ENCODE measurements around the gene SCCPDH.
"Not testable (repeated sequence)": the region's sequence is repeated elsewhere in the genome, so short reads cannot be mapped to it uniquely, and the experiment has no call there.

The SCCPDH gene

DNA sequence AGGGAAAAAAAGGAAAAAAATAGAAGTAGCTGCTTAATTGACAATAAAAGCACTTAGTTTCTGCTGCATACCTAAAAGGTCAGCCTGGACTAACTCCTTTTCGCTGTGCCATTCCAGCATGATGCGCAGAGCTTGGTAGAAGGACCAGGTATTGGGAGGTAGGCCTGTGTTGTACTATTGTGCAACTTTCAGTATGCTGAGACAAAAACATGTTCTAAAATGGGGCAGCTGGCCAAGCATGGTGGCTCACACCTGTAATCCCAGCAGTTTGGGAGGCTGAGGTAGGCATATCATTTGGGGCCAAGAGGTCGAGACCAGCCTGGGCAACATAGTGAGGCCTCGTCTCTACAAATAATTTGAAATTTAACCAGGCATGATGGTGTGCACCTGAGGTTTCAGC is 15.0 kb upstream of the SCCPDH start:
- DNase-seq (ENCODE audit: low read depth), result no peak
- TF ChIP-seq, protein P1, sequence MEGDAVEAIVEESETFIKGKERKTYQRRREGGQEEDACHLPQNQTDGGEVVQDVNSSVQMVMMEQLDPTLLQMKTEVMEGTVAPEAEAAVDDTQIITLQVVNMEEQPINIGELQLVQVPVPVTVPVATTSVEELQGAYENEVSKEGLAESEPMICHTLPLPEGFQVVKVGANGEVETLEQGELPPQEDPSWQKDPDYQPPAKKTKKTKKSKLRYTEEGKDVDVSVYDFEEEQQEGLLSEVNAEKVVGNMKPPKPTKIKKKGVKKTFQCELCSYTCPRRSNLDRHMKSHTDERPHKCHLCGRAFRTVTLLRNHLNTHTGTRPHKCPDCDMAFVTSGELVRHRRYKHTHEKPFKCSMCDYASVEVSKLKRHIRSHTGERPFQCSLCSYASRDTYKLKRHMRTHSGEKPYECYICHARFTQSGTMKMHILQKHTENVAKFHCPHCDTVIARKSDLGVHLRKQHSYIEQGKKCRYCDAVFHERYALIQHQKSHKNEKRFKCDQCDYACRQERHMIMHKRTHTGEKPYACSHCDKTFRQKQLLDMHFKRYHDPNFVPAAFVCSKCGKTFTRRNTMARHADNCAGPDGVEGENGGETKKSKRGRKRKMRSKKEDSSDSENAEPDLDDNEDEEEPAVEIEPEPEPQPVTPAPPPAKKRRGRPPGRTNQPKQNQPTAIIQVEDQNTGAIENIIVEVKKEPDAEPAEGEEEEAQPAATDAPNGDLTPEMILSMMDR (IDR thresholded peaks at IDR 0.05; ENCODE audit: insufficient read depth, low read depth, low read length, missing control alignments), result no peak
- no peak overlapping the region for H3K4me3 ChIP-seq (ENCODE audit: low read length)

DNA sequence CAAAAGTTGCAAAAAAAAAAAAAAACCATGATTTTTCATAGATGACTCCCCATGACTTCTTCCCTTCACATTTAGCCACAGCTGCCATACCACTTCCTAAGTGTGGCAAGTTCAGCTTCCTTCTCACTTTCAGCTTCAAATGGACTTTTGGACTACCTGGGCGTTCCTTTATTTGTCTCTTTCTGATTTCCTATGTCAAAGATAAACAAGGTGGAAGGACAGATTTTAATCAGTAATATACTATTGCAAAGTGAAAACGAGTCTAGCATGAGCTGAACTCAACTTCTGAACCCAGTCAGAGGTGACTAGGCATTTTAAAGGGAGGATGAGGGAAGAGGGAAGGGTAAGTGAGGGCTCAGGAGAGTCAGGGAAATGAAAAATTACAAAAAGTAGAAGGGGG is 14.4 kb upstream of the SCCPDH start:
- no peak for DNase-seq (ENCODE audit: low read depth)
- H3K4me3 ChIP-seq (ENCODE audit: low read length), result no peak overlapping the region
- TF ChIP-seq, protein P1 (IDR thresholded peaks at IDR 0.05; ENCODE audit: insufficient read depth, low read depth, low read length, missing control alignments), result no peak

DNA sequence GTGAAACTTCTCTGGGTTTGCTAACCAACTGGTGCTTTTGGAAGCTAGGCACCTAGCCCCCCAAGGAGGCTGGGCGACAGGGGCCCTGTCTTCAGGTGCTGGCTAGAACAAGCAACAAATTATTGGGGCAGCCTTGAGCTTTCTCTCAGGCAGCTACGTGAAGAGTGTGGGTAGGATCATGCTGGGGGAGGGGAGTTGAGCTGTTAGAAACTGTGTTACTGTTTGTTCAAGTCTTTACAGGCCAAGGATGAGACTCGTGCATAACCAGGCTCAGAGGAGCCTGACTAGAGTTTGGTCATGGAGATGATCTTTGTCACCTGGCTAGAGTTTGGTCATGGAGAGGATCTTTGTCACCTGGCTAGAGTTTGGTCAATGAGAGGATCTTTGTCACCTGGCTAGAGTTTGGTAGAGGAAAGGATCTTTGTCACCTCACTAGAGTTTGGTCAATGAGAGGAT is 12.6 kb upstream of the SCCPDH start:
- no peak overlapping the region for H3K4me3 ChIP-seq (ENCODE audit: low read length)
- no peak for DNase-seq (ENCODE audit: low read depth)
- TF ChIP-seq, protein P1 (IDR thresholded peaks at IDR 0.05; ENCODE audit: insufficient read depth, low read depth, low read length, missing control alignments), result no peak

DNA sequence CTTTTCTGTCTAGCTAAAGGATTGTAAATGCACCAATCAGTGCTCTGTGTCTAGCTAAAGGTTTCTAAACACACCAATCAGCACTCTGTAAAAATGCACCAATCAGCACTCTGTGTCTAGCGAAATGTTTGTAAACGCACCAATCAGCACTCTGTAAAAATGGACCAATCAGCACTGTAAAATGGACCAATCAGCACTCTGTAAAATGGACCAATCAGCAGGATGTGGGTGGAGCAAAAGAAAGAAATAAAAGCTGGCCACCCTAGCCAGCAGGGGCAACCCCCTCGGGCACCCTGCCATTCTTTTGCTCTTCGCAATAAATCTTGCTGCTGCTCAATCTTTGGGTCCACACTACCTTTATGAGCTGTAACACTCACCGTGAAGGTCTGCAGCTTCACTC is 11.8 kb upstream of the SCCPDH start:
- DNase-seq (ENCODE audit: low read depth), result not testable (repeated sequence)

DNA sequence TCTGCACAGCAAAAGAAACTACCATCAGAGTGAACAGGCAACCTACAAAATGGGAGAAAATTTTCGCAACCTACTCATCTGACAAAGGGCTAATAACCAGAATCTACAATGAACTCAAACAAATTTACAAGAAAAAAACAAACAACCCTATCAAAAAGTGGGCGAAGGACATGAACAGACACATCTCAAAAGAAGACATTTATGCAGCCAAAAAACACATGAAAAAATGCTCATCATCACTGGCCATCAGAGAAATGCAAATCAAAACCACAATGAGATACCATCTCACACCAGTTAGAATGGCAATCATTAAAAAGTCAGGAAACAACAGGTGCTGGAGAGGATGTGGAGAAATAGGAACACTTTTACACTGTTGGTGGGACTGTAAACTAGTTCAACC is 4.8 kb upstream of the SCCPDH start:
- DNase-seq (ENCODE audit: low read depth); H3K4me3 ChIP-seq (ENCODE audit: low read length): not testable (repeated sequence)

More for the DNA sequence above, 11.8 kb upstream of the SCCPDH start:
- H3K4me3 ChIP-seq (ENCODE audit: low read length), result not testable (repeated sequence)

DNA sequence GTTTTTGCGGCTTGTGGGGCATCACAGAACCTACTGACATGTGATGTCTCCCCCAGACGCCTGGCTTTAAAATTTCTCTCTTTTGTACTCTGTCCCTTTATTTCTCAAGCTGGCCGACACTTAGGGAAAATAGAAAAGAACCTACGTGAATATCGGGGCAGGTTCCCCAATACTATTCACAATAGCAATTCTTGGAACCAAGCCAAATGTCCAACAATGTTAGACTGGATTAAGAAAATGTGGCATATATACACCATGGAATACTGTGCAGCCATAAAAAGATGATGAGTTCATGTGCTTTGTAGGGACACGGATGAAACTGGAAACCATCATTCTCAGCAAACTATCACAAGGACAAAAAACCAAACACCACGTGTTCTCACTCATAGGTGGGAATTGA is 3.4 kb upstream of the SCCPDH start:
- H3K4me3 ChIP-seq (ENCODE audit: low read length); DNase-seq (ENCODE audit: low read depth): not testable (repeated sequence)

DNA sequence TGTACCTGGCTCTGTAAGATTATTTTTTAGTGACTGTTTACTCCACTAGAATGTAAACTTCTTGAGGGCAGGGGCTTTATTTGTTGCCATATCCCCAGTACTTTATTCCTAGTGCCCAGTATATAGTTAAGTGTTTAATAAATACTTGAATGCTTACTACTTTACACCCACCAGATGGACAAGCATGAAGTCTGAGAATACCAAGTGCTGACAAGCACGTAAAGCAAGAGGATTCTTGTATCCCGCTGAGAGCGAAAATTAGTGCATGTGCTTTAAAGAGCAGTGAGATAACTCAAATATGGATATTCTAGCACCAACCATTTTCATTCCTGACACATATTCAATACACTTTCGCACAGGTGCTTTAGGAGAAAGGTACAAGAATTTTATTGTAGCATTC is 1.5 kb upstream of the SCCPDH start:
- DNase-seq (ENCODE audit: low read depth), result no peak
- no peak overlapping the region for H3K4me3 ChIP-seq (ENCODE audit: low read length)
- TF ChIP-seq, protein P1 (IDR thresholded peaks at IDR 0.05; ENCODE audit: insufficient read depth, low read depth, low read length, missing control alignments), result no peak

DNA sequence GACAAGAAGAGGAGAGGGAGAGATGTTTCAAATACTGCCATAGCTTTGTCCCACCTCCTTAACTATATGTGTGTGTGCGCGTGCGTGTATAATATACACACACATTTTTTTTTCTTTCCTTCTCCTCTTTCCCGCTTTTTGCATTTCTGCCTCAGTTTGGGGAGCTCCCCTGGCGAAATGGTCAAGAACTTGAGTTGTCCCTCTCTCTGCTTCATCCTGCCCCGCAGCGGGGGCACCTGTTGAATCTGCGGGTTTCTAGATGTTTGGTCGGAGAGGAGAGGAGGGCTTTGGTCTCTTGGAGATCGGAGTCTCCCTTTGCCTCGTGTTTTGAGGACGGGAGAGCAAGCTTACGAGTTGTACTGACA is 504 bp downstream of the SCCPDH start:
- DNase-seq (ENCODE audit: low read depth), result peak; percentile 26
- TF ChIP-seq, protein P1 (IDR thresholded peaks at IDR 0.05; ENCODE audit: insufficient read depth, low read depth, low read length, missing control alignments), result no peak
- H3K4me3 ChIP-seq (ENCODE audit: low read length), result peak overlapping the region; percentile 60

DNA sequence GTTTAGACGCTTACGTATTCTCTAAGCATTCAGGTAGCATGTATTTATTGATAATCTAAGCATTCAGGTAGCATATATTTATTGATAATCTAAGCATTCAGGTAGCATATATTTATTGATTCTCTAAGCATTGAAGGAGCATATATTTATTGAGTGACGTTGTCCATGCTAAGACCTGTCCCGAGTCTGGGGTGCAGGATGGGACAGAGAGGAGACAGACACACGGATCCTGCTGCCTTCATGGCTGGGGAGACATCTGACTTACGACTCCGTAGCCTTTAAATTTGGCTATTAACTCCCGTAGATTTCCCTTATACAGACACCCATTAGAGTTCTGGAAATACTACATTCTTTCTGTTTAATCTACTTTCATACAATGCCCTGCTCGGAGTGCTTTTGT is 982 bp downstream of the SCCPDH start:
- peak overlapping the region; percentile 60 for H3K4me3 ChIP-seq (ENCODE audit: low read length)
- TF ChIP-seq, protein P1 (IDR thresholded peaks at IDR 0.05; ENCODE audit: insufficient read depth, low read depth, low read length, missing control alignments), result no peak

More for the DNA sequence above, 982 bp downstream of the SCCPDH start:
- DNase-seq (ENCODE audit: low read depth), result no peak

All from epithelial cell of esophagus (primary cell).